ENCODE results near the gene C3orf49.

C3orf49 gene

GRCh38 chr3:63853106-63853505 lies 34.0 kb downstream of the C3orf49 start:
- DNase-seq, result no peak

GRCh38 chr3:63855333-63855940 lies 36.3 kb downstream of the C3orf49 start:
- no peak for DNase-seq

DNA sequence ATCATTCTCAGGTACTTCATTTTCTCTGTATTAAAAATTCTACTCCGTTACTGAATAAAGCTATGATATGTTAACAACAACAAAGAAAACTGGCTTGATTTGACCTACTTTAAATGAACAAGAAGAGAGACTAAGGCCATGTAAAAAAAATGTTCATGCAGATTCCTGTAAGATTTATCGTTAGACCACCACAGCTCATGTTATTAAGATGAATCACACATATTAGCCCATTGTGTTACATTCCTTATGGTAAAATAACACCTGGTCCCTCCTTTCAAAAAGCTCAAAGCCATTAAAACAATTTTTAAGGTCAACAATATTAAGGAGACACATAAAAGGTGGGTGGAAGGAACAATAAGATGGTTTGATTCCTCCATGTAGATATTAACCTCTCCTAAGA lies 38.2 kb downstream of the C3orf49 start:
- no peak for DNase-seq

DNA sequence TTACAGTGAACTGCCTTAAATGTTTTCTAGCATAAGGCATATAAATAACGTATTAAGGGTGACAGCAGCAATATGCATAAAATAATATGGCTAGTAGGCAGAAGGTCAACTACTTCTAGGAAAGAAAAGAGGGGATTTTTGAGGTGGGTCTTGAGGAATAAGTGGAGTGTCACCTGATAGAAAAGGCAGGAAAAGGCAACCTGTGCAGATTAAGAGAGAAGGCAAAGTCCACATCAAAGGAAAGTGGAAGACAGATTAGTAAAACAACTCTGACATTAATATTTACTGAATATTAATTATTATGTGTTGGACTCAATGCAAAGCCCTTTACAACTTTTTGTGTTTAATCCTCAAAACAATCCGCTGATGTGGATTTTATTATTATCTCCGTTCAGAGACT lies 41.7 kb downstream of the C3orf49 start:
- no peak for DNase-seq

GRCh38 chr3:63861306-63861705 lies 42.2 kb downstream of the C3orf49 start:
- DNase-seq, result no peak

DNA sequence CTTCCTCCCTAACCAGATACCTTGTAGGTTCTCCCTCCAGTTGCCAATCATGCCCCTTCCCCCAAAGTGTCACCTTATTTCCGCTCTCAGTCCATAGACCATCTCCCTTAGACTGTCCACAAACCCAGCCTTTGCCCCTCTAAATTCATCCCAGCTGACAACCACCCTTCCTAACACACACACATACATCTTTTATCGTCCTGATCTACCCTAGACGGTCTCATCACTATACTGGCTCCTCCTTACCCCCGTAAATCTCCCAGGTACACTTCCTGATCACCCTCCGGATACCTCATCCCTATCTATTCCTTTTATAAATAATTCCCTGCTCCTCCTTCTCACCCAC lies 43.7 kb downstream of the C3orf49 start:
- DNase-seq, result peak; percentile 6

GRCh38 chr3:63863150-63864007 lies 44.3 kb downstream of the C3orf49 start, which contains the start of the genes ATXN7 and THOC7:
ATXN7 (plus strand) TSS chr3:63863867; CDS start chr3:63912599, 48,732 bp downstream.
THOC7 (minus strand) TSS chr3:63863805; CDS start chr3:63863790, 15 bp downstream.
- no peak for DNase-seq

DNA sequence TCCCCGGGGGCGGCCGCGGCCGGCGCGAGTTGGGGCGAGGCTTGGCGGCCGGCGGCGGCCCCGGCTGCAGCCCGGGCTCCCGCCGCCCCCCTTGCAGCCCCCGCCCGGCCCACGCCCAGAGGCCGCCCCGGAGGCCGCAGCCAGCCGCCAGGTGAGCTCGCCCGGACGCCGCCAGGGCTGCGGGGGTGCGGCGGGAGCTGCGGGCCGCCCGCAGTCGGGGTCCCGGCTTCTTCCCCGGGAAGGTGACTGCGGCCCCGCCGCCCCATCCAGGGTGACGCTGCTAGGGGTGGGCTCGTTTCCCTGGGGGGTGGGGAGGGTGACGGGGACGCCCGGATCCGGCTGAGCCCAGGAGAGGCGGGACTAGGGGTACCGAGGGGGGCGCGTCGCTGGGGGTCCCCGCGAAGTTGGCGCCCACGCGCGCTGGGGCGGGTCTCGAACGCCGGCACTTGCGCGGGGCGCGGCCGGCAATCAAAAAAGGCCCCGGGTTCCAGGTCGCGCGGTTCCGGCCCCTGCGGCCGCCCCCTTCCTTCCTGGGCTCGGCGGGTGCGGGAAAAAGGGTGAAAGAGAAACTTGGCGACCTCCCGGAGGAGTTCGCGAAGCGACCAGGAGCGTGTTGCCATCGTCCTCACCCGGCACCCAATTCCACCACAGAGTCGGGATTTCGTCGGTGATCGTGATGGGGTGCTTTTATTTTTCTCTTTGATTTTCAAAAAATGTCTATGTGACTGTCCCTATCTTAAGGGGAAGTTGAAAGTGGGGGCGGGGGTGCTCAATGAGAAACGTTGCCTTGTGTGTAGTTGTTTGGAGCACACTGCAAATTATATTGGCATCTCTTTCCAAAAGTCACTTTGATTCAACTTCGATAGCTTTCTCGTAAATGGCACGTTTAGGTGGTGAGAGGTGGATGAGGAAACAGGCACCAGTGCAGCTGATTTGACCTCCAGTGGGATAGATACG lies 45.2 kb downstream of the C3orf49 start:
- no peak for DNase-seq

- no peak for DNase-seq
These were observed 45.8 kb downstream of the C3orf49 start for GRCh38 chr3:63864965-63865327.

- no peak for DNase-seq
These were observed 48.1 kb downstream of the C3orf49 start for GRCh38 chr3:63867225-63867624.

DNA sequence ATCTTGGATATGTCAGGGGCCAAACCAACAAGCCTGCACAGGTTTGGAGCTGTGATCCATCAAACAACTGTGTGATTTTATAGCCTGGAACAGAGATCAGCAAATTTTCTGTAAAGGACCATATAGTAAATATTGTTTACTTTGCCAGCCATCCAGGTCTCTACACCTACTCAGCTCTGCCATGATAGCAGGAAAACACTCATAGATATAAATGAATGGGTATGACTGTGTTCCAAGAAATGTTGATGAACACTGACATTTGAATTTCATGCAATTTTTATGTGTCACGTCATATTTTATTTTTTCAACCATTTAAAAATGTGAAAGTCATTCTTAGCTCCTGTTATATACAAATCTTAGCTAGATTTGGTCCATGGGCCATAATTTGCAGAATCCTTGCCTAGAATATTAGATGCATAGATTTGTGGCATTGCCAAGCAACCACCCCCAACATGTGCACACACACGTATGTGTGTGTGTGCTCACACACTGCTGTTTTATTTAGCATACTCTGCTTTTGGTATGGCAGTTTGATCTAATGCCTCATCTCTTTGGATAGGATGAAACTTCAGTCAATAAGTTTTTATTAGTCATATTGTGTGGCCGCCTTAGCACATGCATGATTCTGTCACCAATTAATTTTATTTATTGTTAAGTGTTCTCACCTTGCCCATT lies 51.0 kb downstream of the C3orf49 start:
- no peak for DNase-seq

GRCh38 chr3:63870615-63871005 lies 51.5 kb downstream of the C3orf49 start:
- no peak for DNase-seq

DNA sequence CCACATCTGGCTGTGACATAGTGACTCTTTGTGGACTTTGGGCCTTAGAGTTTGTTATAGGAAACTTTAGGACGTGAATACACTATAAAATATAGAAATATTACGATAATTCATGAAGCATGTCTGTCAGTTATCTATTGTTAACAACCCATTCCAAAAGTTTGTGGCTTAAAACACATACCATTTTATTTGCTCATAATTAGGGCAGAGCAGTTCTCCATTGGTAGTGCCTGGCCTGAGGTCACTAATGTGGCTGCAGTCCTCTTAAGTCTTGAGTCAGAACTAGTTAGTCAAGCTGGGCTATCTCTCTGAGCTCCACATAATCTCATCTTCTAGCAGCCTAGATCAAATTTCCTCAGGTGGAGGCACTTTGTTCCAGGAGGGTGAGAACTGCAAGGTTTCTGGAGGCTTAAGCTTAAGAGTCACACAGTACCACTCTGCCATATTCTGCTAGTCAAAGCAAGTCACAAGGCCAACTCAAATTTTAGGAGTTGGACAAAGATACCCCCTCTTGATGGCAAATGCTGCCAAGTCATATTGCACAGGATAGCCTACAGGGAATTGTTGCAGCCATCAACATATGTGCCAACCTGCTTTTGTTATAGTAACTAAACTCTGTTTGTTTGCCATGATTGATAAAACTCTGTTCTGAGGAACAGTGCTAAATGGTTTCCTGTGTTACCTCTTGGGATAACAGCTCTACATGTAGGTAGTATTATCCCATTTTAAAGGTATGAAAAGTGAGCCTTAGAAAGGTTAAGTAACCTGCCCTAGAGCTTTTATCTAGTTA lies 53.2 kb downstream of the C3orf49 start:
- DNase-seq, result no peak

GRCh38 chr3:63874769-63875168 lies 55.7 kb downstream of the C3orf49 start:
- no peak for DNase-seq

- DNase-seq, result peak; percentile 14
These were observed 56.4 kb downstream of the C3orf49 start for GRCh38 chr3:63875510-63875909.

GRCh38 chr3:63876260-63876659 lies 57.2 kb downstream of the C3orf49 start:
- DNase-seq, result no peak

GRCh38 chr3:63877737-63878393 lies 58.8 kb downstream of the C3orf49 start:
- DNase-seq, result no peak

- DNase-seq, result no peak
These were observed 59.4 kb downstream of the C3orf49 start for GRCh38 chr3:63878394-63879060.

DNA sequence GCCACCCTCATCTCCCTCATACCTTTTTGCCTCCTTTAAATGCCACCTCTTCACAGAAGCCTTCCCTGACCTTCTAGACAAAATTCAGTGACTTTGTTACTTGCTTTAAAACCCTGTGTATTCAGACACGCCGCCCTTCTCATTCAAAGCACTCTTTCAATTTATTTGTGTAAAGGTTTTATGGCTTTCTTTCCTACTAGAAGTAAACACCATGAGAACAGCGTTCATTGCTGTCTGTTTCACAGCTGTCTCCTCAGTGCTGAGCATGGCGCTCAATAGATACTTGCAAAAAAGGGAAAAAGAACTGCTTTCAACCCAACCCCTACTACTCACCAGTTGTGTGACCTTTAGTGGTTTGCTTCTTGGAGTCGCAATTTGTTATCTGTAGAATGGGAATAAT lies 61.6 kb downstream of the C3orf49 start:
- DNase-seq, result no peak

GRCh38 chr3:63886858-63887257 lies 67.8 kb downstream of the C3orf49 start:
- peak; percentile 51 for DNase-seq

GRCh38 chr3:63891518-63891917 lies 72.4 kb downstream of the C3orf49 start:
- no peak for DNase-seq
